Activated CD8-positive, alpha-beta memory T cell treated with anti-CD3 and anti-CD28 coated beads, Interleukin-2, amount 10 ng/mL, durations not matched to agents 7 days and 5 days (primary cell): ENCODE measurements around the gene ALG3. TPM values are rescaled to one million over a fixed set of nuclear protein-coding genes. Genes with fewer than 3 reads are reported as not detected.

Experiments used
- ATAC-seq: fragments of 150-1000 bp; cut with Tn5 transposase; one replicate; pipeline ENCODE4 v1.10.0; 2021; ENCODE audit warnings: moderate library complexity
- CTCF ChIA-PET: fragments of 350-600 bp; sonication (Branson Sonifier 250); formaldehyde crosslinking; loops from one replicate; lab custom pipeline; 2021; ENCODE audit warnings: antibody characterized with exemption; lab: Charles Lee
- DNase-seq: peaks from one replicate; pipeline ENCODE4 v3.0.0-alpha.2; 2020
- H3K27ac Mint-ChIP-seq: one replicate; pipeline ENCODE4 v1.8.0; 2021; ENCODE audit warnings: mild to moderate bottlenecking, mixed read lengths
- H3K27me3 Mint-ChIP-seq: one replicate; pipeline ENCODE4 v1.8.0; 2021; ENCODE audit warnings: mixed read lengths
- H3K36me3 Mint-ChIP-seq: one replicate; pipeline ENCODE4 v1.8.0; 2021; ENCODE audit warnings: mild to moderate bottlenecking, mixed read lengths
- H3K4me1 Mint-ChIP-seq: one replicate; pipeline ENCODE4 v1.8.0; 2021; ENCODE audit warnings: mixed read lengths
- H3K4me3 Mint-ChIP-seq: one replicate; pipeline ENCODE4 v1.8.0; 2021; ENCODE audit warnings: mild to moderate bottlenecking, moderate library complexity, mixed read lengths
- H3K9me3 Mint-ChIP-seq: one replicate; pipeline ENCODE4 v1.8.0; 2022; ENCODE audit warnings: low read depth, mixed read lengths
- microRNA-seq: library from miRNA; unstranded; fragments of <30 nt; microRNA quantifications from one replicate; pipeline ENCODE4 v1.2.0, GENCODE V29; 2022
- total RNA-seq, 2 experiments: library from RNA; stranded (reverse); gene quantifications; one replicate each; pipeline ENCODE4 v1.2.3, GENCODE V29; 2021

ALG3 gene
- total RNA-seq, 2 experiments from 2014 or later = 38.7 to 48.2 TPM

DNA sequence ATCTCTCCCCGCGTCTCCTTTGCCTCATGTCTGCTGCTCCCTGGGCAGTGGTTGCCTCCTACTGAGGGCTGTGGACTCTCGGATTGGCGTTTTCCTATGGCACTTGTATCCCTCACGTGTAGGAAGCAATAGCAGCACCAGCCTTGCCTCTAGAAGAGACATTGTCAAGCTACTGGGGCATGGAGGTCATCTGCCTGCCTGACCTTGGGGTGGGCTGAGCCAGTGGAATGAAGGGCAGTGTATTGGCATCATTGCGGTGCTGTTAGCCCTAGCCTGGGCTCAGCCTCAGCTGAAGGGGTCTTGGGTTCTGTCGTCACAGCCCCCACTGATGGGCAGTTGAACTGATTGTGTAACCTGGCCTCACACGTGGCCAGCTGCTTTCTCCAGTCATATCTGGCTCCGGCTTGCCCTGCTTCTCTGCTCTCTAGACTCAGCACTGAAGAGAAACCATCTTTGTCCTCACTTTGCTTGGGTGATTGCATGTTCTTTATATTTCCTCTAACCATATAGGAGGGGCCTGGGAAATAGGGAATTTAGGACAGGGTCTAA is 54.7 kb downstream of the ALG3 start:
- Mint-ChIP-seq H3K27ac (no peak overlapping the region), H3K36me3 (peaks cover 23% of the 10 kb centered on the region), H3K9me3 (no peaks in the 10 kb centered on the region), H3K27me3 (no peaks in the 10 kb centered on the region), H3K4me1 (peaks cover 4% of the 10 kb centered on the region), H3K4me3 (no peak overlapping the region)
- DNase-seq = no peak
- CTCF ChIA-PET = no interaction called here
- no peak for ATAC-seq

DNA sequence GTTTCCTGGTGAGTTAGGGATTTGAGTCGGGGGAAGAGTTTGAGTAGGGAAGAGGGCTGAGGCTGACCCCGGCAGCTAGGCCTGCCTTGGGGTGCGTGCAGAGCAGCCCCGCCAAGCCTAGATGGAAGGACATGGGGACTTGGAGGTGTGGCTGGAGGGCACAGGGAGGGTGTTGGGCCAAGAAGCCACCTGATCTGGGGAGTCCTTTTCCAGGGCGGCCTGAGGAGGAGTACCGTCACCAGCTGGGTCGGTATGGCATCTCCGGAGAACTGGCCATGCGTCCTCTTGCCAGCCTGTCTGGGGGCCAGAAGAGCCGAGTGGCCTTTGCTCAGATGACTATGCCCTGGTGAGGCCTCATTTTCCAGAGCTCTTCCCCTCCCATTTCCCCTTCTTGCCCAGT is 55.9 kb downstream of the ALG3 start:
- no peaks in the 10 kb centered on the region for H3K9me3 Mint-ChIP-seq
- DNase-seq = no peak
- no peaks in the 10 kb centered on the region for H3K27me3 Mint-ChIP-seq
- no peak for ATAC-seq
- H3K27ac Mint-ChIP-seq = no peak overlapping the region
- peaks cover 8% of the 10 kb centered on the region for H3K4me1 Mint-ChIP-seq
- CTCF ChIA-PET = no interaction called here
- peaks cover 29% of the 10 kb centered on the region for H3K36me3 Mint-ChIP-seq
- no peak overlapping the region for H3K4me3 Mint-ChIP-seq

Small RNA genes lying within 50 kb of the gene (microRNA-seq; reads per million reads assigned to microRNA genes)
- not detected for gene MIR1224

Other genes starting within 250 kb of the ALG3 start
- 10 to 100 TPM; 21.2 to 26.5 TPM for gene ABCC5, start 231.1 kb downstream of the ALG3 start, total RNA-seq
- gene HTR3D, start 217.2 kb downstream of the ALG3 start, total RNA-seq = not detected
- not detected for gene HTR3C, start 195.9 kb downstream of the ALG3 start, total RNA-seq
- gene HTR3E, start 151.9 kb downstream of the ALG3 start, total RNA-seq = not detected
- gene EIF2B5, start 113.6 kb downstream of the ALG3 start, total RNA-seq = 10 to 100 TPM; 52.2 to 61.6 TPM
- 10 to 100 TPM; 42.6 to 44.2 TPM for gene DVL3, start 93.6 kb downstream of the ALG3 start, total RNA-seq
- gene AP2M1, start 74.1 kb downstream of the ALG3 start, total RNA-seq = 100 to 1,000 TPM; 218 to 230 TPM
- 10 to 100 TPM; 57.6 to 60.2 TPM for gene ABCF3, start 62.8 kb downstream of the ALG3 start, total RNA-seq
- gene VWA5B2, start 19.4 kb downstream of the ALG3 start, total RNA-seq = not detected
- 1 to 10 TPM; 4.1 to 6.7 TPM for gene EEF1AKMT4, start 710 bp upstream of the ALG3 start, total RNA-seq
- gene CAMK2N2, start 12.6 kb upstream of the ALG3 start, total RNA-seq = under 1 TPM; 0.20 to 0.37 TPM
- gene ECE2, start 27.1 kb upstream of the ALG3 start, total RNA-seq = not detected
- gene PSMD2, start 50.3 kb upstream of the ALG3 start, total RNA-seq = 100 to 1,000 TPM; 193 to 258 TPM
- gene EIF4G1, start 65.6 kb upstream of the ALG3 start, total RNA-seq = 100 to 1,000 TPM; 348 to 471 TPM
- gene FAM131A, start 88.6 kb upstream of the ALG3 start, total RNA-seq = 1 to 10 TPM; 3.1 to 4.5 TPM
- 1 to 10 TPM; 3.4 to 4.1 TPM for gene CLCN2, start 112.6 kb upstream of the ALG3 start, total RNA-seq
- 100 to 1,000 TPM in 1 of 2 experiments, 10 to 100 TPM in 1; 84.3 to 104 TPM for gene POLR2H, start 112.7 kb upstream of the ALG3 start, total RNA-seq
- gene THPO, start 129.2 kb upstream of the ALG3 start, total RNA-seq = not detected
- not detected for gene CHRD, start 131.1 kb upstream of the ALG3 start, total RNA-seq